GM18907 (cell line): ENCODE results near the gene CXorf65.

Experiments
- ATAC-seq: cut with Tn5 transposase; IDR thresholded peaks from one replicate; pipeline ENCODE4 v1.9.1; 2021; ENCODE audit warnings: mild to moderate bottlenecking, moderate library complexity; ENCODE audit not compliant: unreplicated experiment

The CXorf65 gene

GRCh38 chrX:71068044-71068918, 38.3 kb downstream of the CXorf65 start, which contains the start of gene SNX12:
Gene SNX12, minus strand, starts transcription at chrX:71068334. Its CDS starts 28 bp downstream, at chrX:71068306.
- ATAC-seq = peak; percentile 95

- peak; percentile 3 for ATAC-seq
Observed at GRCh38 chrX:71067712-71068043, 38.9 kb downstream of the CXorf65 start.

- no peak for ATAC-seq
Observed at GRCh38 chrX:71067089-71067488, 39.5 kb downstream of the CXorf65 start.

GRCh38 chrX:71060127-71060526, 46.4 kb downstream of the CXorf65 start:
- ATAC-seq = no peak

DNA sequence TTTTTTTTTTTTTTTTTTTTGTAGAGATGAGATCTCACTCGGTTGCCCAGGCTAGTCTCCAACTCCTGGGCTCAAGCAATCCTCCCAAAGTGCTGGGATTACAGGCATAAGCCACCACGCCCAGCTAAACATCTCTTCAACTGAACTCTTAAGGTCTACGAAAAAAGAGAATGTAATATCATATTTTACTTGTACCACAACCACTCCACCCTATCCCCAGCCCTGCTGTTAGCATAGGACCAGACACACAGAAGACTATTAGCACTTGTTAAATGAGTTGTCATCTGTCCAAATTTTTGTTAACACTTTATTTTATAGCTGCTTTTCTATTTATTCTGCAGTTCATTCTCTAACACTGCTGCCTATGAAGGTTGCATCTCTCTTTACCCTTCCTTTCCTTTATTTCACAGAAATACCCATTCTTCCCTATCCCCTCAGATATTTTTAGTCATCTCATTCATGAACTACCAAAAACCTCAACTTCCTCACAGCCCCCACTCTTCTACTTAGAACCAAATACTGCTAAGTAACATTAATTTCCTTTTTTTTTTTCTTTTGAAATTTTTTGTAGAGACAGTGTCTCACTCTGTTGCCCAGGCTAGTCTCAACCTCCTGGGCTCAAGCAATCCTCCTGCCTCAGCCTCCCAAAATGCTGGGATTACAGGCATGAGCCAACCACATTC, 48.6 kb downstream of the CXorf65 start:
- ATAC-seq = no peak

DNA sequence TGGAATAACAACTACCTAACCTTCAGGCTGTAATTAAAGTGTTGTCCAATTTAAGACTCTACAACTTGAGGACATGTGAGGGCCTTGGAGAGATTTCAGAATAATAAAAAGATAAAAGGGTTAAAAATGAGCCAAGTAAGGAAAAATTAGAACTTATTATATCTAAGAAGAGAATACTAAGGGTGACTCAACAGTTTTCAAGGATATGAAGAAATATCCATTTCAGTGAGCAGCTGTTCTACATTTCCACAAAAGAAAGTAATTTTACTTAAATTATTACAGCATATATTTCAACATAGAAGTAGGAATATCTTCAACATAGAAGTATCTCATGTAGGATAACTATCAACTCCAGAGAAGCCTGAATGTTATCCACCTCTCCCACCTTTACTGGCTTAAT, 49.7 kb downstream of the CXorf65 start:
- ATAC-seq = no peak
